Esophagus squamous epithelium (tissue), 4 donors: Measurements from ENCODE around the gene ACP7.

Experiments
- POLR2A ChIP-seq, 4 donors: fragments of 450-650 bp; IDR thresholded peaks; one replicate each; pipeline ENCODE4 v1.6.1; 2017; ENCODE audit warnings: antibody characterized with exemption in 4 of 4, mild to moderate bottlenecking in 4 of 4, moderate library complexity in 3 of 4
- TF ChIP-seq, protein P1 (sequence below), 6 experiments: fragments of 450-650 bp in 4 of 6; fragments of 200-600 bp in 2 of 6; sonication (generic) in 2 of 6; IDR thresholded peaks; one replicate each; pipeline ENCODE4 v1.5.1; 2016 to 2019; ENCODE audit warnings: antibody characterized with exemption in 6 of 6, mild to moderate bottlenecking in 4 of 6, moderate library complexity in 4 of 6

GRCh38 chr19:39052846-39053245 is 31.3 kb upstream of the ACP7 start:
- TF ChIP-seq, protein P1, sequence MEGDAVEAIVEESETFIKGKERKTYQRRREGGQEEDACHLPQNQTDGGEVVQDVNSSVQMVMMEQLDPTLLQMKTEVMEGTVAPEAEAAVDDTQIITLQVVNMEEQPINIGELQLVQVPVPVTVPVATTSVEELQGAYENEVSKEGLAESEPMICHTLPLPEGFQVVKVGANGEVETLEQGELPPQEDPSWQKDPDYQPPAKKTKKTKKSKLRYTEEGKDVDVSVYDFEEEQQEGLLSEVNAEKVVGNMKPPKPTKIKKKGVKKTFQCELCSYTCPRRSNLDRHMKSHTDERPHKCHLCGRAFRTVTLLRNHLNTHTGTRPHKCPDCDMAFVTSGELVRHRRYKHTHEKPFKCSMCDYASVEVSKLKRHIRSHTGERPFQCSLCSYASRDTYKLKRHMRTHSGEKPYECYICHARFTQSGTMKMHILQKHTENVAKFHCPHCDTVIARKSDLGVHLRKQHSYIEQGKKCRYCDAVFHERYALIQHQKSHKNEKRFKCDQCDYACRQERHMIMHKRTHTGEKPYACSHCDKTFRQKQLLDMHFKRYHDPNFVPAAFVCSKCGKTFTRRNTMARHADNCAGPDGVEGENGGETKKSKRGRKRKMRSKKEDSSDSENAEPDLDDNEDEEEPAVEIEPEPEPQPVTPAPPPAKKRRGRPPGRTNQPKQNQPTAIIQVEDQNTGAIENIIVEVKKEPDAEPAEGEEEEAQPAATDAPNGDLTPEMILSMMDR (IDR thresholded peaks at IDR 0.05), result no peak
- no peak for TF ChIP-seq POLR2A (IDR thresholded peaks at IDR 0.05)
